Neural cell (in vitro differentiated cells): ENCODE measurements around the gene DGKB.

Source experiments
- CTCF ChIP-seq: fragments of 450-650 bp; IDR thresholded peaks from 2 replicates; pipeline ENCODE4 v1.5.1; 2014; ENCODE audit warnings: antibody characterized with exemption, mild to moderate bottlenecking, moderate library complexity; ENCODE audit not compliant: poor library complexity, severe bottlenecking
- EP300 ChIP-seq: fragments of 450-650 bp; conservative IDR thresholded peaks from 2 replicates; pipeline ENCODE4 v1.6.1; 2014; ENCODE audit warnings: antibody characterized with exemption, mild to moderate bottlenecking, moderate library complexity; ENCODE audit not compliant: poor library complexity, severe bottlenecking
- POLR2AphosphoS5 ChIP-seq: IDR thresholded peaks from 2 replicates; pipeline ENCODE4 v1.6.1; 2012
- TAF1 ChIP-seq: IDR thresholded peaks from 2 replicates; pipeline ENCODE4 v1.6.1; 2012; ENCODE audit warnings: low read depth

- TF ChIP-seq CTCF = no peak
- TF ChIP-seq TAF1 = no peak
- no peak for TF ChIP-seq POLR2AphosphoS5
- TF ChIP-seq EP300 = no peak
Measured at GRCh38 chr7:14552060-14552459, 350.5 kb downstream of the DGKB start.
